Epithelial cell of esophagus (primary cell): Measurements from ENCODE around the gene ADGRG3.
A peak's percentile ranks its signal among the peaks of the same experiment; 100 is the strongest.

Experiments
- DNase-seq: peaks from one replicate; pipeline ENCODE4 v3.0.0; 2010; ENCODE audit warnings: low read depth
- H3K4me3 ChIP-seq: 2 replicates; pipeline ENCODE4 v1.5.1; 2011; ENCODE audit warnings: mild to moderate bottlenecking, low read length, control low read depth
- CTCF ChIP-seq: IDR thresholded peaks from 2 replicates; pipeline ENCODE4 v1.5.1; 2011; ENCODE audit warnings: low read depth, mild to moderate bottlenecking, low read length, control low read depth, inconsistent platforms; ENCODE audit not compliant: insufficient read depth; ENCODE audit errors: missing control alignments

ADGRG3 gene

DNA sequence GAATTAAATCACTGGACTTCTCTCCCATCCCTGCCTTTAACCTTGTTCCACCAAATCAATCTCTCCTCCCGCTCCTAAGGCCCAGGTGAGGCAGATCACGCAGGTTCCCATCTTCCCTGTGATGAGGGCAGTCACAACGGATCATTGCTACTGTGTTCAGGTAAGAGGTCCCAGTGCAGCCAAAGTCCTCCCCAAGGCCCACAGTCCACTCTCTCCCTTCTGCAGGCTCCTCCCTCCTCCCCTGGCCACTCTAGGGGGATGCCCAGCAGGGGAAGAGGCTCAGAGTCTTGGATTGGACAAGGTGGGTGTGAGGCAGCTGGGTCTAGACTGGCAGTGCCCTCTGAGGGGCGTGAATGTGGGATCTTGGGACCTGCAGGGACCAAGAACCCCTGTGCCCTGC, 2.6 kb upstream of the ADGRG3 start:
- H3K4me3 ChIP-seq: no peak overlapping the region
- no peak for DNase-seq
- no peak for TF ChIP-seq CTCF

DNA sequence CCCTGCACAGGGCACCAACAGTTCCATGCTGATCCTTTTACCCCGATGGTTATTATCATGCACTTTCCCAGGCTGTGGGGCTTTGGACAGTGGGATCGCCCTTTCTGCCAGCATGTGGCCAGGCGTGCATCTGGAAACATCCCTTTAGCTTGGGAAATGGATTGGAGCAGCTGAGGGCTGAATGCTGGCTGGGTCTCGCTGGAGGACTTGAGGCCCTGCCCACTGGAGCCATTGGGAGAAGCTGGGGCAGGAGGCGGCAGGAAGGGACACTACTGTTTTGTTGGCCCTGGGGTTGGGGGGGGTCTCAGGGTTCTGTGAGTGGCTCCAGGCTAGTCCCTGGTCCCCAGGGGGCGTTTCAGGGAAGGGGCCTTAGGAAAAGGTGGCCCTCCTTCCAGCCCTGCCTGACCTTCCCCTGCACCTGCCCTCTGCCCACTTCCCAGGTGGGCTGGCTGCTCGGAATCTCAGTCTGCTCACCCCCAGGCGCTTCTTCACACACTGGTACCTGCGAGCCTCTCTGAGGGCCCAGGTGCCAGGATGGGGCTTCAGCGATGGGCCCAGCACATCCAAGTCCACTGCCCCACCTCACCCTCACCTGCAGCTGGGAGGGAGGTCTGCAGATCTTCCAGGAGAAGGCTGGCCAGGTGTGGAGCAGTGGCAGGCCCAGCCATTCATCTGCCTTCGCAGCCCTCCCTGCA, 1.6 kb upstream of the ADGRG3 start:
- no peak overlapping the region for H3K4me3 ChIP-seq
- TF ChIP-seq CTCF: no peak
- no peak for DNase-seq

DNA sequence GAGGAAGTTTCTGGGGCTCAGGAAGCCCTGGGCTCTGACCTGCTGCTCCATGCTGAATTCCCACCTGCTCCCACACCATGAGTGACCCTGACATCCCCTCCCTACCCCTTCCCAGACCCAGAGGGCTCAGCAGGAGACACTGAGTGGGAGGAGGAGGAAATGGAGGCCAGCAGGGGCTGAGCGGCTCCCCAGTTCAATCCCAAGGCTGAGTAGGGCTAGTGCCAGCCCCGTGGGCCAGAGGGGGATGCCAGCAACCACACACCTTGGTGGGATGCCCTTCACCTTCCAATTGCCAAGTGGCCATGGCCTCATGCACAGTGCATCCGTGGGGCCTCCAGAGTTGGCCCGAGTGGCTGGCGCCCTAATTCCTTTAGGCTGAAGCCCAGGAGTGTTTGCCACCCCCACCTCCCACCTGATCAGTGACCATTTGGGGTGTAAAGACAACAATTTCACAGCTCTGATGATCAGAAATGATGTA, 1.0 kb upstream of the ADGRG3 start:
- H3K4me3 ChIP-seq: no peak overlapping the region
- no peak for TF ChIP-seq CTCF
- DNase-seq: no peak

GRCh38 chr16:57667526-57668262, 412 bp upstream of the ADGRG3 start:
- no peak for DNase-seq

GRCh38 chr16:57668630-57669475, 747 bp downstream of the ADGRG3 start:
- no peak for DNase-seq
- no peak overlapping the region for H3K4me3 ChIP-seq
- no peak for TF ChIP-seq CTCF

More at GRCh38 chr16:57667526-57668262, 412 bp upstream of the ADGRG3 start:
- peak; percentile 18 for TF ChIP-seq CTCF
- no peak overlapping the region for H3K4me3 ChIP-seq

GRCh38 chr16:57669476-57670162, 1.5 kb downstream of the ADGRG3 start:
- no peak for DNase-seq
- no peak for TF ChIP-seq CTCF
- no peak overlapping the region for H3K4me3 ChIP-seq
